Ovary (tissue), 9 donors: ENCODE data around the gene MIDN. TPM values are rescaled to one million over a fixed set of nuclear protein-coding genes. Genes with fewer than 3 reads are reported as not detected.

Source experiments
- DNase-seq, 5 donors: peaks; one replicate each; pipeline ENCODE4 v3.0.0-alpha.2; 2019 to 2020
- H3K27ac ChIP-seq, 2 donors: fragments of 200-600 bp; one replicate each; pipeline versions ENCODE4 v1.5.1 to v1.8.0; 2019 to 2022
- H3K27me3 ChIP-seq: fragments of 200-600 bp; one replicate; pipeline ENCODE4 v1.8.0; 2022
- H3K36me3 ChIP-seq: fragments of 200-600 bp; sonication (generic); one replicate; pipeline ENCODE4 v1.5.1; 2019
- H3K4me1 ChIP-seq: one replicate; pipeline ENCODE4 v1.8.1; 2013; ENCODE audit warnings: mild to moderate bottlenecking, moderate library complexity; ENCODE audit not compliant: insufficient read depth
- H3K4me3 ChIP-seq: fragments of 200-600 bp; sonication (generic); one replicate; pipeline ENCODE4 v1.5.1; 2017
- H3K9me3 ChIP-seq, 2 donors: fragments of 200-600 bp in 1 of 2; sonication (generic) in 1 of 2; one replicate each; pipeline versions ENCODE4 v1.5.1 to v1.8.1; 2013 to 2019; ENCODE audit warnings: mild to moderate bottlenecking in 1 of 2, moderate library complexity in 1 of 2
- EP300 ChIP-seq: sonication (generic); formaldehyde crosslinking; IDR thresholded peaks from one replicate; pipeline ENCODE4 v1.6.1; 2017; ENCODE audit warnings: antibody characterized with exemption
- POLR2A ChIP-seq: fragments of 450-650 bp; IDR thresholded peaks from one replicate; pipeline ENCODE4 v1.6.1; 2017; ENCODE audit warnings: antibody characterized with exemption, mild to moderate bottlenecking, moderate library complexity
- WGBS, 3 donors: extraction: QIAGEN DNeasy Blood & Tissue Kit in 1 of 3; methylation state at CpG; one replicate each; pipeline versions ENCODE4 v1.1.5 to v1.1.7; 2013 to 2017; 5-methylcytosine and 5-hydroxymethylcytosine counted together
- intact Hi-C, 4 donors: fragments of 100-400 bp; cut with DNase I; formaldehyde crosslinking; loops; one replicate each; pipeline versions ENCODE4 v1.11.0 to v1.15.1; 2022 to 2023
- polyA plus RNA-seq, 2 donors: library from polyadenylated mRNA; stranded (reverse); fragments of 200-250 nt in 1 of 2; fragments of 350-450 nt in 1 of 2; fragmentation: Illumina TruSeq in 1 of 2; extraction: RNeasy Lipid Tissue Mini Kit (QIAGEN cat#74804) in 1 of 2; gene quantifications; one replicate each; pipeline ENCODE4 v1.2.3, GENCODE V29; 2013 to 2014
- total RNA-seq, 7 donors: library from RNA; depleted of rRNA in 2 of 7; stranded (reverse); fragments of >200 nt in 2 of 7; fragmentation: NEBNext Ultra II Directional in 3 of 7; extraction: Animal tissue kit (Norgen Biotek cat#: 25700) in 3 of 7; gene quantifications; one replicate each; pipeline versions ENCODE4 v1.1.0 to v1.2.4, GENCODE V29; 2016 to 2023
- TF ChIP-seq, protein P1 (sequence below), 3 donors: fragments of 450-650 bp in 2 of 3; fragments of 200-600 bp in 1 of 3; IDR thresholded peaks; one replicate each; pipeline versions ENCODE4 v1.5.1 to v1.8.0; 2016 to 2022; ENCODE audit warnings: antibody characterized with exemption in 3 of 3, mild to moderate bottlenecking in 1 of 3
- donor health status: DM: no; HTN: no; CAD: no; lungs with moderate emphysema.
- donor health status: DM: no; HTN: no; CAD: no.
- donor health status: Bipolar disorder and iron deficiency.
- donor health status: DM: yes; HTN: yes; CAD: no.
- donor health status: DM: no; HTN: no; CAD: no.
- donor health status: DM: yes; HTN: yes; CAD: no.

Gene MIDN
- total and polyA plus RNA-seq, 9 donors: 10.1 to 261 (median 105) TPM

DNA sequence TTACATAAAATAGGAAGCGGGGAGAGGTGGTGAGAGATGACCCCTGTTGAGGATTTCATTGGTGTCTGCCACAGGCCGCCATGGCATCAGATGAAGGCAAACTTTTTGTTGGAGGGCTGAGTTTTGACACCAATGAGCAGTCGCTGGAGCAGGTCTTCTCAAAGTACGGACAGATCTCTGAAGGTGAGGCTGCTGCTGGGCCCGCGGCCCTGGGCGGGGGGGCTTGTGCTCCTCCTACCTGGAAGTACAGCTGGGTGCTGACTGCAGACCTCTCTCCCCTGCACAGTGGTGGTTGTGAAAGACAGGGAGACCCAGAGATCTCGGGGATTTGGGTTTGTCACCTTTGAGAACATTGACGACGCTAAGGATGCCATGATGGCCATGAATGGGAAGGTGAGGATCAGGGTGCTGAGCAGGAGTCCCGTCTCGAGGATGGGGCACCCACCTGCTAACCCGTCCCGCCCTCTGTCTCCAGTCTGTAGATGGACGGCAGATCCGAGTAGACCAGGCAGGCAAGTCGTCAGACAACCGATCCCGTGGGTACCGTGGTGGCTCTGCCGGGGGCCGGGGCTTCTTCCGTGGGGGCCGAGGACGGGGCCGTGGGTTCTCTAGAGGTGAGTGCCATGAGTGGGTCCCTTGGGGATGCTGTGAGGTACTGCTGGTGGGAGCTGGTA is 22.6 kb downstream of the MIDN start:
- peak overlapping the region; percentile 74 for H3K4me3 ChIP-seq
- WGBS, 3 donors: 36 to 56% (median 41%) methylated on average over 23 to 26 of the region's 26 CpGs
- peak in 4 of 5 donors; percentile 46 to 57 (median 53) for DNase-seq
- H3K27ac ChIP-seq: peak overlapping the region; percentile 18 to 92
- H3K9me3 ChIP-seq: no peaks in the 10 kb centered on the region
- intact Hi-C loops: loop anchor here in 1 of 4 donors (10.0 kb wide), 1 partner anchor 114 kb away; the partner anchor contains the start of gene NDUFS7
- TF ChIP-seq, protein P1, sequence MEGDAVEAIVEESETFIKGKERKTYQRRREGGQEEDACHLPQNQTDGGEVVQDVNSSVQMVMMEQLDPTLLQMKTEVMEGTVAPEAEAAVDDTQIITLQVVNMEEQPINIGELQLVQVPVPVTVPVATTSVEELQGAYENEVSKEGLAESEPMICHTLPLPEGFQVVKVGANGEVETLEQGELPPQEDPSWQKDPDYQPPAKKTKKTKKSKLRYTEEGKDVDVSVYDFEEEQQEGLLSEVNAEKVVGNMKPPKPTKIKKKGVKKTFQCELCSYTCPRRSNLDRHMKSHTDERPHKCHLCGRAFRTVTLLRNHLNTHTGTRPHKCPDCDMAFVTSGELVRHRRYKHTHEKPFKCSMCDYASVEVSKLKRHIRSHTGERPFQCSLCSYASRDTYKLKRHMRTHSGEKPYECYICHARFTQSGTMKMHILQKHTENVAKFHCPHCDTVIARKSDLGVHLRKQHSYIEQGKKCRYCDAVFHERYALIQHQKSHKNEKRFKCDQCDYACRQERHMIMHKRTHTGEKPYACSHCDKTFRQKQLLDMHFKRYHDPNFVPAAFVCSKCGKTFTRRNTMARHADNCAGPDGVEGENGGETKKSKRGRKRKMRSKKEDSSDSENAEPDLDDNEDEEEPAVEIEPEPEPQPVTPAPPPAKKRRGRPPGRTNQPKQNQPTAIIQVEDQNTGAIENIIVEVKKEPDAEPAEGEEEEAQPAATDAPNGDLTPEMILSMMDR (IDR thresholded peaks at IDR 0.05): no peak
- TF ChIP-seq POLR2A (no peak), EP300 (no peak)
- H3K4me1 ChIP-seq: peaks cover 37% of the 10 kb centered on the region
- no peaks in the 10 kb centered on the region for H3K27me3 ChIP-seq
- H3K36me3 ChIP-seq: no peaks in the 10 kb centered on the region

DNA sequence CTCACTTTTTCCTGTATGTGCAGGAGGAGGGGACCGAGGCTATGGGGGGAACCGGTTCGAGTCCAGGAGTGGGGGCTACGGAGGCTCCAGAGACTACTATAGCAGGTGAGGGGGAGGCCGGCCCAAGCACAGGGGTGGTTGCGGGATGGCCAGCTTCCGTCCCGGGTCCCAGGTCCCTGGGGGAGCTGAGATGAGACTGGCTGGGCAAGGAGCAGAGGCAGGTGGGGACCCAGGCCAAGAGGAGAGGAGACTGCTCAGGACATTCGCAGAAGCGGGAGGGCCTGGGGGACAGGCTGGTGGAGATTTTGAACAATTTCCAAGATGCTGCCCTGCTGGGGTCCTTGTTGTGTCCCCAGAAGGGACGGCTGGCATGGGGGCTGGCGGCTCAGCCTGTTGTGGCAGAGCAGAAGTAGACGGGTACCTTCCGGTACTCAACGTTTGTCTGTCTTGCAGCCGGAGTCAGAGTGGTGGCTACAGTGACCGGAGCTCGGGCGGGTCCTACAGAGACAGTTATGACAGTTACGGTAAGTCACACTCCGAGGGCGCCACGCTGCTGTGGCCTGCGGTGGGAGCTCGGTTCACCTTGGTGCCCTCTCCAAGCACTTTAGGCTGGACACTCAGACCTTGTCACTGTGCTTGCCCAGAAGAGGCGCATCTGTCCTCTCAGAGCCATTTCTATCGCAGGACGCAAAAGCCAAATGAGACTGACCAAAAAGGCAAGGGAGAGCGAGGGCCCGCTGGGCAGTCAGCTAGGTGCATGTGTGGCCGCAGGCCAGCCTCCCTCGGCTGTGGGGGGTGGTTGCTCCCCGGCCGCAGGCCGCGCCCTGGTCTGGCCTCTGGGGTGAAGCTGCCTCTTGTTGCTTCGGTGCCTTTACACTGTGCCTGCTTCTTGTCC is 23.4 kb downstream of the MIDN start:
- H3K4me1 ChIP-seq: peaks cover 40% of the 10 kb centered on the region
- peak in 4 of 5 donors; percentile 49 to 52 (median 50) for DNase-seq

DNA sequence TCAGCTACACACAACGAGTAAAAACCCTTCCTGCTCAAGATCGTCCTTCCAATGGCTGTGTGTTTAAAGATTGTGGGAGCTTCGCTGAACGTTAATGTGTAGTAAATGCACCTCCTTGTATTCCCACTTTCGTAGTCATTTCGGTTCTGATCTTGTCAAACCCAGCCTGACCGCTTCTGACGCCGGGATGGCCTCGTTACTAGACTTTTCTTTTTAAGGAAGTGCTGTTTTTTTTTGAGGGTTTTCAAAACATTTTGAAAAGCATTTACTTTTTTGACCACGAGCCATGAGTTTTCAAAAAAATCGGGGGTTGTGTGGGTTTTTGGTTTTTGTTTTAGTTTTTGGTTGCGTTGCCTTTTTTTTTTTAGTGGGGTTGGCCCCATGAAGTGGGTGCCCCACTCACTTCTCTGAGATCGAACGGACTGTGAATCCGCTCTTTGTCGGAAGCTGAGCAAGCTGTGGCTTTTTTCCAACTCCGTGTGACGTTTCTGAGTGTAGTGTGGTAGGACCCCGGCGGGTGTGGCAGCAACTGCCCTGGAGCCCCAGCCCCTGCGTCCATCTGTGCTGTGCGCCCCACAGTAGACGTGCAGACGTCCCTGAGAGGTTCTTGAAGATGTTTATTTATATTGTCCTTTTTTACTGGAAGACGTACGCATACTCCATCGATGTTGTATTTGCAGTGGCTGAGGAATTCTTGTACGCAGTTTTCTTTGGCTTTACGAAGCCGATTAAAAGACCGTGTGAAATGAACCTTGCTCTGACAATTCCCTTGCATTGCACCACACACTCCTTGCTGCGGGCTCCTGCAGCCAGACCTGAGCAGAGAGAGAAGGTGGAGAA is 24.3 kb downstream of the MIDN start:
- no peaks in the 10 kb centered on the region for H3K9me3 ChIP-seq
- H3K4me3 ChIP-seq: no peak overlapping the region
- WGBS, 3 donors: 55 to 74% (median 63%) methylated on average over 33 of the region's 33 CpGs
- no peak for TF ChIP-seq EP300
- TF ChIP-seq, protein P1 (IDR thresholded peaks at IDR 0.05): no peak
- no peak for TF ChIP-seq POLR2A
- peaks cover 33% of the 10 kb centered on the region for H3K4me1 ChIP-seq
- DNase-seq: no peak
- no peaks in the 10 kb centered on the region for H3K27me3 ChIP-seq
- no peaks in the 10 kb centered on the region for H3K36me3 ChIP-seq
- intact Hi-C loops: loop anchor here in 1 of 4 donors (10.0 kb wide), 1 partner anchor 112 kb away; the partner anchor contains the start of gene NDUFS7
- no peak overlapping the region for H3K27ac ChIP-seq

More for the DNA sequence above, 23.4 kb downstream of the MIDN start:
- peak overlapping the region; percentile 74 for H3K4me3 ChIP-seq
- 69 to 77% (median 77%) methylated on average over 33 to 37 of the region's 37 CpGs for WGBS, 3 donors
- intact Hi-C loops: loop anchor here in 1 of 4 donors (10.0 kb wide), 1 partner anchor 113 kb away; the partner anchor contains the start of gene NDUFS7
- H3K27ac ChIP-seq: no peak overlapping the region
- no peaks in the 10 kb centered on the region for H3K9me3 ChIP-seq
- no peaks in the 10 kb centered on the region for H3K36me3 ChIP-seq
- TF ChIP-seq POLR2A: no peak
- TF ChIP-seq, protein P1 (IDR thresholded peaks at IDR 0.05): no peak
- no peaks in the 10 kb centered on the region for H3K27me3 ChIP-seq
